T47D (cell line): ENCODE data around the gene MNDA.

Experiments used
- DNase-seq, 2 experiments: peaks; one replicate each; pipeline versions ENCODE4 v3.0.0 to v3.0.0-alpha.2; 2011 to 2012; ENCODE audit warnings: low read depth in 1 of 2, low spot score in 1 of 2
- JUND ChIP-seq: IDR thresholded peaks from 2 replicates; pipeline ENCODE4 v1.6.1; 2012; ENCODE audit warnings: low read depth
- in situ Hi-C: cut with HindIII; loops from 2 replicates; pipeline ENCODE4 v1.10.0; 2016; ENCODE audit warnings: low sequenced_read_pairs, low pct_unique_long_range_greater_than_20kb

MNDA gene

DNA sequence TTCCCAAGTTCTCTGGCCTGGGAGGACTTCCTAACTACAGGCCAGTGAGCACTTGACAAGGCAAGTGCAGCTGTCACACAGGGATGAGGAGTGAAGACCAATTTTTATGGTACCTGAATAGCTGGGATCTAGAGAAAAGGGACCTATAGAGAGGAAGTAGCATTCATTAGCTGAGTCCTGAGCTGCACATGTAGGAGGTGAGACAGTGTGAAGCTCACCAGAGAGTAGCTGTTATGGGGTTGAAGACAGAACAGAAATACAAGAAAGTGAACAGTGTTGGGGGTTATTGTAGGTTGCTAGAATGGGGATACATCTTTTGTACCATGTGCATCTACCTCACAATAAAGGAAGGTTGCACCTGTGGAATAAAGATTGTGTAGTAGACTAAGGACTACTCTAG is 62.5 kb downstream of the MNDA start:
- TF ChIP-seq JUND: no peak
- in situ Hi-C loops: no loop called here
- DNase-seq: no peak

DNA sequence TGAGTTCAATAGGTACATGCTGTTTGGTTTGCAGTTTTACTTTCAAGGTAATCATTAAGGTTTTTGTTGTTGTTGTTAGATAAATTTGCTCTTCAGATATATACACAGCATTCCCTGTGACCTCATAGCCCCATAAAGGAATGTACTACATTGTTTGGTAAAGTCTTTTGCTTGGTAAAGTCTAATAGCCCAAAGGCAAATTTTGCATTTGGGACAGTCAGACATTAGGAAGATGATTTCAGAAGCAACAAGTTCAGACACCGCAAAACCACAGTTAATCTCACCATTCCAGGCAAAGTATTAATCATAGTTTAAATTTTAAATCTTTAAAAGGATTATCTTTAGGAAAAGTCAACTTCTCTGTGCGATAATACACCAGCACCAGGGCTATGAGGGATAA is 67.6 kb downstream of the MNDA start:
- in situ Hi-C loops: no loop called here
- no peak for DNase-seq
- no peak for TF ChIP-seq JUND
